K562 (cell line): ENCODE results near the gene NAA50. TPM values are rescaled to one million over a fixed set of nuclear protein-coding genes. Genes with fewer than 3 reads are reported as not detected.

Experiments used
- CEBPG ChIP-seq, 3 experiments: fragments of 200-800 bp in 1 of 3; sonication (Bioruptor generic) in 1 of 3; sonication (generic) in 1 of 3; formaldehyde crosslinking in 1 of 3; IDR thresholded peaks in 2 of 3; conservative IDR thresholded peaks in 1 of 3; 2 replicates each; pipeline versions ENCODE4 v1.6.1 to v1.8.0; 2016 to 2022; ENCODE audit warnings: missing compliant biosample characterization in 2 of 3, missing genetic modification characterization in 2 of 3, mild to moderate bottlenecking in 1 of 3, missing genetic modification reagents in 1 of 3
- FOXA1 ChIP-seq: fragments of 450-650 bp; IDR thresholded peaks from 2 replicates; pipeline ENCODE4 v1.6.1; 2016; ENCODE audit warnings: mild to moderate bottlenecking, borderline replicate concordance
- NCOA1 ChIP-seq: fragments of 450-650 bp; IDR thresholded peaks from 2 replicates; pipeline ENCODE4 v1.6.1; 2016; ENCODE audit warnings: low read depth
- RAD21 ChIP-seq, 2 experiments: fragments of 250-450 bp in 1 of 2; fragments of 450-650 bp in 1 of 2; sonication (Bioruptor Pico) in 1 of 2; formaldehyde crosslinking in 1 of 2; IDR thresholded peaks in 1 of 2; conservative IDR thresholded peaks in 1 of 2; 2 replicates each; pipeline versions ENCODE4 v1.4.0 to v1.8.0; 2020 to 2022; ENCODE audit warnings: mild to moderate bottlenecking in 2 of 2, moderate library complexity in 1 of 2
- SMARCA4 ChIP-seq: fragments of 450-650 bp; IDR thresholded peaks from 2 replicates; pipeline ENCODE4 v1.6.1; 2016
- SMC3 ChIP-seq: conservative IDR thresholded peaks from 2 replicates; pipeline ENCODE4 v1.6.1; 2011; ENCODE audit warnings: low read depth, low read length, improper control_type of control experiment; ENCODE audit not compliant: insufficient read depth
- TBP ChIP-seq: optimal IDR thresholded peaks from 2 replicates; pipeline ENCODE3; 2011; ENCODE audit warnings: low read depth, low read length, improper control_type of control experiment
- ZNF766 ChIP-seq: fragments of 200-800 bp; sonication (Bioruptor generic); conservative IDR thresholded peaks from 2 replicates; pipeline ENCODE4 v1.6.1; 2016; ENCODE audit warnings: missing genetic modification characterization, missing compliant biosample characterization
- polyA plus RNA-seq, 8 experiments: library from polyadenylated mRNA; depleted of rRNA in 4 of 8; stranded (reverse) in 5 of 8; unstranded in 3 of 8; fragments of >200 nt; fragmentation: Nextera tagmentation in 2 of 8; fragmentation: Illumina TruSeq in 1 of 8; extraction: Ambion mirVana in 2 of 8; extraction: Trizol in 1 of 8; gene quantifications; 2 replicates each; pipeline versions ENCODE4 v1.2.1 to v1.2.3, GENCODE V29; 2011 to 2014; ENCODE audit warnings: inconsistent platforms in 1 of 8, missing spikeins in 1 of 8
- total RNA-seq, 7 experiments: library from RNA; depleted of rRNA in 6 of 7; stranded (reverse); fragments of >200 nt in 6 of 7; fragmentation: Illumina TruSeq in 2 of 7; extraction: Trizol in 2 of 7; gene quantifications; 2 replicates each; pipeline versions ENCODE4 v1.2.1 to v1.2.3, GENCODE V29; 2011 to 2021; ENCODE audit warnings: low replicate concordance in 1 of 7
- TF ChIP-seq, protein P1 (sequence below): fragments of 250-450 bp; sonication (Bioruptor Pico); IDR thresholded peaks from 2 replicates; pipeline ENCODE4 v1.8.0; 2021; ENCODE audit warnings: moderate library complexity, mild to moderate bottlenecking, inconsistent platforms
- TF ChIP-seq, protein P2 (sequence below): fragments of 450-650 bp; formaldehyde crosslinking; IDR thresholded peaks from 2 replicates; pipeline ENCODE4 v1.4.0; 2020; ENCODE audit warnings: mild to moderate bottlenecking, moderate library complexity
- TF ChIP-seq, protein P3 (sequence below): fragments of 250-450 bp; sonication (Bioruptor Pico); IDR thresholded peaks from 2 replicates; pipeline ENCODE4 v1.5.0; 2020; ENCODE audit warnings: mild to moderate bottlenecking
- TF ChIP-seq, protein P4 (sequence below), 3 experiments: IDR thresholded peaks in 2 of 3; conservative IDR thresholded peaks in 1 of 3; 2 replicates each; pipeline ENCODE4 v1.5.1; 2011 to 2012; ENCODE audit warnings: low read length in 3 of 3, mild to moderate bottlenecking in 3 of 3, control low read depth in 2 of 3, improper control_type of control experiment in 1 of 3, inconsistent platforms in 1 of 3, low read depth in 1 of 3, mixed read lengths in 1 of 3, moderate library complexity in 1 of 3; ENCODE audit not compliant: insufficient read depth in 2 of 3

NAA50 gene
- total and polyA plus RNA-seq, 9 of the 15 experiments (the other 6 are each of a cell fraction or from before 2014, with no cell fraction given) = 40.0 to 301 (median 112) TPM

DNA sequence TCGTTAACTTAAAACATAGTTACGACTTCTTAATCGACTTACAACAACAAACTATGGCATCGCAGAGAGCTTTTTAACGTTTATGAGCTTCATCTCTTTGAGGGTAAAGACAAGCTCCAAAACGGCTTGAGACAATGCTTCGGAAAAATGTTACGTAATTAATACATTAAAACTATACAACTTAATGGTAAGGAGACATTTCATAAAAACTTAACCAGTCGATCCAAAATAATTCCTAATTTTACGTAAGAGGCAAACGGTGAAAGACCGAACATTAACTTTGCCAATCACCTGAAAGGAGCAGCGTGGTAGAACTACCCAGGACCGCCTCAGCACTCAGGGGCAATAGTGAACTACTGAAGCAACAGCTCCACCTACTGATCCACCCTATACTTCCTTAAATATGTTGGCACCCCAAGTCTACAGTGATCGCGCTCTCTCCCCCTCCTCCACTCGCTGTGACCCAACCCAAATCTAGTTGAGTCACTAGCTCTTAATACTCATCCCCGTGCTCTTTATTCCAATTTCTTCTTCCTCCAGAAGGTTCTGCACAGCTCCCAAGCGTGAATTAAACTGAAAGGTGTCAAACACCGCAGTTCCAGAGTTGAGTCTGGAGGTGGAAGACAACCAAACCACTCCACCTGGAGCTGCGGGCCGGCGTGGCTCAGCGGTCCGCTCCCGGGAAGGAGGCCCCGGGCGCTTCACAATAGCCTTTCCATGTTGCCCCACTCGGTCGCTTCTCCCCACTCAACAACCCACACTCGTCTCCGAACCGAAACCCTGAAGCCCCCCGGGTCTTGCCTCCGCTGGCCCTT is 901 bp downstream of the NAA50 start (continued):
- TF ChIP-seq RAD21 (CRISPR knock-in tag; conservative IDR thresholded peaks at IDR 0.05 in 1 of 2, IDR thresholded peaks at IDR 0.05 in 1 of 2) = peak; percentile 48 to 53; a peak in 3 of 4 replicates
- peak; percentile 69 for TF ChIP-seq TBP
- TF ChIP-seq, protein P1, sequence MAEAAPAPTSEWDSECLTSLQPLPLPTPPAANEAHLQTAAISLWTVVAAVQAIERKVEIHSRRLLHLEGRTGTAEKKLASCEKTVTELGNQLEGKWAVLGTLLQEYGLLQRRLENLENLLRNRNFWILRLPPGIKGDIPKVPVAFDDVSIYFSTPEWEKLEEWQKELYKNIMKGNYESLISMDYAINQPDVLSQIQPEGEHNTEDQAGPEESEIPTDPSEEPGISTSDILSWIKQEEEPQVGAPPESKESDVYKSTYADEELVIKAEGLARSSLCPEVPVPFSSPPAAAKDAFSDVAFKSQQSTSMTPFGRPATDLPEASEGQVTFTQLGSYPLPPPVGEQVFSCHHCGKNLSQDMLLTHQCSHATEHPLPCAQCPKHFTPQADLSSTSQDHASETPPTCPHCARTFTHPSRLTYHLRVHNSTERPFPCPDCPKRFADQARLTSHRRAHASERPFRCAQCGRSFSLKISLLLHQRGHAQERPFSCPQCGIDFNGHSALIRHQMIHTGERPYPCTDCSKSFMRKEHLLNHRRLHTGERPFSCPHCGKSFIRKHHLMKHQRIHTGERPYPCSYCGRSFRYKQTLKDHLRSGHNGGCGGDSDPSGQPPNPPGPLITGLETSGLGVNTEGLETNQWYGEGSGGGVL (CRISPR knock-in tag) = no peak
- no peak for TF ChIP-seq FOXA1
- TF ChIP-seq, protein P2, sequence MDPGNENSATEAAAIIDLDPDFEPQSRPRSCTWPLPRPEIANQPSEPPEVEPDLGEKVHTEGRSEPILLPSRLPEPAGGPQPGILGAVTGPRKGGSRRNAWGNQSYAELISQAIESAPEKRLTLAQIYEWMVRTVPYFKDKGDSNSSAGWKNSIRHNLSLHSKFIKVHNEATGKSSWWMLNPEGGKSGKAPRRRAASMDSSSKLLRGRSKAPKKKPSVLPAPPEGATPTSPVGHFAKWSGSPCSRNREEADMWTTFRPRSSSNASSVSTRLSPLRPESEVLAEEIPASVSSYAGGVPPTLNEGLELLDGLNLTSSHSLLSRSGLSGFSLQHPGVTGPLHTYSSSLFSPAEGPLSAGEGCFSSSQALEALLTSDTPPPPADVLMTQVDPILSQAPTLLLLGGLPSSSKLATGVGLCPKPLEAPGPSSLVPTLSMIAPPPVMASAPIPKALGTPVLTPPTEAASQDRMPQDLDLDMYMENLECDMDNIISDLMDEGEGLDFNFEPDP = no peak
- TF ChIP-seq CEBPG (CRISPR knock-in tag; IDR thresholded peaks at IDR 0.05) = no peak
- TF ChIP-seq CEBPG (tag; conservative IDR thresholded peaks at IDR 0.05 in 1 of 2, IDR thresholded peaks at IDR 0.05 in 1 of 2) = peak; percentile 40 to 53; a peak in 3 of 4 replicates
- no peak for TF ChIP-seq ZNF766 (CRISPR knock-in tag)
- TF ChIP-seq, protein P3, sequence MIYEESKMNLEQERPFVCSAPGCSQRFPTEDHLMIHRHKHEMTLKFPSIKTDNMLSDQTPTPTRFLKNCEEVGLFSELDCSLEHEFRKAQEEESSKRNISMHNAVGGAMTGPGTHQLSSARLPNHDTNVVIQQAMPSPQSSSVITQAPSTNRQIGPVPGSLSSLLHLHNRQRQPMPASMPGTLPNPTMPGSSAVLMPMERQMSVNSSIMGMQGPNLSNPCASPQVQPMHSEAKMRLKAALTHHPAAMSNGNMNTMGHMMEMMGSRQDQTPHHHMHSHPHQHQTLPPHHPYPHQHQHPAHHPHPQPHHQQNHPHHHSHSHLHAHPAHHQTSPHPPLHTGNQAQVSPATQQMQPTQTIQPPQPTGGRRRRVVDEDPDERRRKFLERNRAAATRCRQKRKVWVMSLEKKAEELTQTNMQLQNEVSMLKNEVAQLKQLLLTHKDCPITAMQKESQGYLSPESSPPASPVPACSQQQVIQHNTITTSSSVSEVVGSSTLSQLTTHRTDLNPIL (CRISPR knock-in tag) = no peak
- TF ChIP-seq NCOA1 = no peak
- 0 out of 2 replicates have a peak, but pooled peaks have one; percentile 11 for TF ChIP-seq SMC3
- TF ChIP-seq, protein P4, sequence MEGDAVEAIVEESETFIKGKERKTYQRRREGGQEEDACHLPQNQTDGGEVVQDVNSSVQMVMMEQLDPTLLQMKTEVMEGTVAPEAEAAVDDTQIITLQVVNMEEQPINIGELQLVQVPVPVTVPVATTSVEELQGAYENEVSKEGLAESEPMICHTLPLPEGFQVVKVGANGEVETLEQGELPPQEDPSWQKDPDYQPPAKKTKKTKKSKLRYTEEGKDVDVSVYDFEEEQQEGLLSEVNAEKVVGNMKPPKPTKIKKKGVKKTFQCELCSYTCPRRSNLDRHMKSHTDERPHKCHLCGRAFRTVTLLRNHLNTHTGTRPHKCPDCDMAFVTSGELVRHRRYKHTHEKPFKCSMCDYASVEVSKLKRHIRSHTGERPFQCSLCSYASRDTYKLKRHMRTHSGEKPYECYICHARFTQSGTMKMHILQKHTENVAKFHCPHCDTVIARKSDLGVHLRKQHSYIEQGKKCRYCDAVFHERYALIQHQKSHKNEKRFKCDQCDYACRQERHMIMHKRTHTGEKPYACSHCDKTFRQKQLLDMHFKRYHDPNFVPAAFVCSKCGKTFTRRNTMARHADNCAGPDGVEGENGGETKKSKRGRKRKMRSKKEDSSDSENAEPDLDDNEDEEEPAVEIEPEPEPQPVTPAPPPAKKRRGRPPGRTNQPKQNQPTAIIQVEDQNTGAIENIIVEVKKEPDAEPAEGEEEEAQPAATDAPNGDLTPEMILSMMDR (IDR thresholded peaks at IDR 0.05 in 2 of 3, conservative IDR thresholded peaks at IDR 0.05 in 1 of 3; ENCODE audit: insufficient read depth in 2 of 3, low read depth in 1 of 3, low read length in 3 of 3) = peak; percentile 60 to 77 (median 76); a peak in 5 of 6 replicates
- TF ChIP-seq SMARCA4 = peak; percentile 65
